PC-3 (cell line): ENCODE data around the gene INKA2. TPM values are rescaled to one million over a fixed set of nuclear protein-coding genes. Genes with fewer than 3 reads are reported as not detected.

ENCODE experiments used
- ATAC-seq: fragments of 200-7000 bp; cut with Tn5 transposase; 2 replicates; pipeline ENCODE4 v1.9.1; 2020; ENCODE audit warnings: mild to moderate bottlenecking, moderate library complexity
- BruUV-seq: library from RNA; stranded (reverse); fragments of 400-500 nt; replicated peaks from 2 replicates; lab custom pipeline; 2021; lab: Mats Ljungman, UMichigan
- CTCF ChIA-PET: fragments of 300-600 bp; sonication (Branson Sonifier 250); formaldehyde crosslinking; loops from one replicate; lab custom pipeline; 2022; ENCODE audit warnings: antibody characterized with exemption; lab: Charles Lee
- POLR2A ChIA-PET: fragments of 300-600 bp; sonication (Branson Sonifier 250); formaldehyde crosslinking; loops from one replicate; lab custom pipeline; 2022; ENCODE audit warnings: antibody characterized with exemption; ENCODE audit not compliant: unreplicated experiment; lab: Charles Lee
- DNase-seq: peaks from one replicate; pipeline ENCODE4 v3.0.0-alpha.2; 2015
- H2AFZ ChIP-seq: fragments of 300-600 bp; sonication (generic); 2 replicates; pipeline ENCODE4 v1.6.0; 2016; ENCODE audit warnings: antibody characterized with exemption, low read length
- H3F3A ChIP-seq: fragments of 300-600 bp; sonication (generic); one replicate; pipeline ENCODE4 v1.6.0; 2017; ENCODE audit warnings: antibody characterized with exemption, low read length, control low read depth, mild to moderate bottlenecking; ENCODE audit not compliant: unreplicated experiment
- H3K27ac ChIP-seq: fragments of 300-600 bp; sonication (generic); 2 replicates; pipeline ENCODE4 v1.5.1; 2016; ENCODE audit warnings: mild to moderate bottlenecking, low read length
- H3K27me3 ChIP-seq: fragments of 300-600 bp; sonication (generic); 2 replicates; pipeline ENCODE4 v1.6.1; 2016; ENCODE audit warnings: low read length, mixed read lengths
- H3K36me3 ChIP-seq: fragments of 300-600 bp; sonication (generic); 2 replicates; pipeline ENCODE4 v1.6.1; 2016; ENCODE audit warnings: low read depth, mixed run types, low read length, mixed read lengths
- H3K4me1 ChIP-seq: fragments of 300-600 bp; sonication (generic); 2 replicates; pipeline ENCODE4 v1.5.1; 2016; ENCODE audit warnings: low read length; ENCODE audit not compliant: insufficient read depth
- H3K4me2 ChIP-seq: fragments of 300-600 bp; sonication (generic); 2 replicates; pipeline ENCODE4 v1.6.0; 2016; ENCODE audit warnings: low read length
- H3K4me3 ChIP-seq: fragments of 300-600 bp; sonication (generic); 2 replicates; pipeline ENCODE4 v1.5.1; 2016; ENCODE audit warnings: mild to moderate bottlenecking, low read length, mixed read lengths
- H3K79me2 ChIP-seq: fragments of 300-600 bp; sonication (generic); 2 replicates; pipeline ENCODE4 v1.6.1; 2017; ENCODE audit warnings: low read length, mixed read lengths
- H3K9ac ChIP-seq: fragments of 300-600 bp; sonication (generic); 2 replicates; pipeline ENCODE4 v1.6.0; 2016; ENCODE audit warnings: mild to moderate bottlenecking, low read length
- H3K9me2 ChIP-seq: fragments of 300-600 bp; sonication (generic); replicated peaks from 2 replicates; pipeline ENCODE4 v1.6.1; 2016; ENCODE audit warnings: mixed run types, low read length, mixed read lengths
- H3K9me3 ChIP-seq: fragments of 300-600 bp; sonication (generic); 2 replicates; pipeline ENCODE4 v1.6.1; 2016; ENCODE audit warnings: low read length, mixed read lengths
- H4K20me1 ChIP-seq: fragments of 300-600 bp; sonication (generic); 2 replicates; pipeline ENCODE4 v1.6.1; 2016; ENCODE audit warnings: low read length, mixed read lengths
- CTCF ChIP-seq: fragments of 300-600 bp; sonication (generic); conservative IDR thresholded peaks from 2 replicates; pipeline ENCODE4 v1.5.1; 2017; ENCODE audit warnings: antibody characterized with exemption, low read depth, mild to moderate bottlenecking, low read length
- EZH2 ChIP-seq: fragments of 300-600 bp; sonication (generic); IDR thresholded peaks from one replicate; pipeline ENCODE4 v1.6.1; 2017; ENCODE audit warnings: antibody characterized with exemption, mild to moderate bottlenecking, low read length; ENCODE audit not compliant: unreplicated experiment
- EZH2phosphoT487 ChIP-seq: fragments of 300-600 bp; sonication (generic); IDR thresholded peaks from 2 replicates; pipeline ENCODE4 v1.6.1; 2018; ENCODE audit warnings: mild to moderate bottlenecking, antibody characterized with exemption, low read length, borderline replicate concordance
- intact Hi-C: fragments of 100-400 bp; cut with micrococcal nuclease; formaldehyde crosslinking; loops from 2 replicates; pipeline ENCODE4 v1.9.0; 2023
- total RNA-seq: library from RNA; depleted of rRNA; stranded (reverse); fragments of >200 nt; gene quantifications from 2 replicates; pipeline ENCODE4 v1.2.3, GENCODE V29; 2014

The INKA2 gene
- total RNA-seq, 1 experiment from 2014 or later, result 0.11 TPM

GRCh38 chr1:111734426-111734825 lies 4.8 kb downstream of the INKA2 start:
- Histone ChIP-seq H3K9me3 (no peaks in the 10 kb centered on the region), H3F3A (no peaks in the 10 kb centered on the region), H3K4me2 (no peak overlapping the region), H3K27ac (no peak overlapping the region), H3K9ac (no peak overlapping the region), H3K9me2 (no peaks in the 10 kb centered on the region), H4K20me1 (no peaks in the 10 kb centered on the region), H3K36me3 (no peaks in the 10 kb centered on the region), H3K4me1 (peaks cover 11% of the 10 kb centered on the region; the same call in 1 of the 2 replicates), H2AFZ (no peak overlapping the region), H3K27me3 (no peaks in the 10 kb centered on the region), H3K4me3 (no peak overlapping the region), H3K79me2 (no peaks in the 10 kb centered on the region)
- no peak for ATAC-seq
- no peak for DNase-seq
- ChIA-PET CTCF (no interaction called here), POLR2A (no interaction called here)
- TF ChIP-seq EZH2 (no peak), EZH2phosphoT487 (no peak), CTCF (no peak)
- no TSS peak for BruUV-seq
- intact Hi-C loops, result no loop called here

GRCh38 chr1:111733992-111734341 lies 5.2 kb downstream of the INKA2 start:
- H4K20me1 ChIP-seq, result no peaks in the 10 kb centered on the region
- no TSS peak for BruUV-seq
- H3K9ac ChIP-seq, result no peak overlapping the region
- H3K9me3 ChIP-seq, result no peaks in the 10 kb centered on the region
- ChIA-PET POLR2A (no interaction called here), CTCF (no interaction called here)
- intact Hi-C loops, result no loop called here
- no peaks in the 10 kb centered on the region for H3K79me2 ChIP-seq
- H3K4me2 ChIP-seq, result no peak overlapping the region
- no peak for ATAC-seq
- peaks cover 10% of the 10 kb centered on the region; the same call in 1 of the 2 replicates for H3K4me1 ChIP-seq
- no peaks in the 10 kb centered on the region for H3F3A ChIP-seq
- DNase-seq, result no peak
- no peak overlapping the region for H2AFZ ChIP-seq
- no peak overlapping the region for H3K4me3 ChIP-seq
- H3K9me2 ChIP-seq, result no peaks in the 10 kb centered on the region
- TF ChIP-seq EZH2 (no peak), EZH2phosphoT487 (no peak), CTCF (no peak)
- H3K36me3 ChIP-seq, result no peaks in the 10 kb centered on the region
- H3K27ac ChIP-seq, result no peak overlapping the region
- no peaks in the 10 kb centered on the region for H3K27me3 ChIP-seq

- H3K4me1 ChIP-seq, result peaks cover 6% of the 10 kb centered on the region; the same call in 1 of the 2 replicates
- DNase-seq (no peak), ATAC-seq (no peak)
- TF ChIP-seq EZH2phosphoT487 (no peak), CTCF (no peak)
- no peaks in the 10 kb centered on the region for H3K79me2 ChIP-seq
- H3K9me2 ChIP-seq, result no peaks in the 10 kb centered on the region
- ChIA-PET CTCF (no interaction called here), POLR2A (no interaction called here)
- no peak overlapping the region for H3K9ac ChIP-seq
- H3K4me2 ChIP-seq, result no peak overlapping the region
- H3F3A ChIP-seq, result no peaks in the 10 kb centered on the region
- no peaks in the 10 kb centered on the region for H3K36me3 ChIP-seq
- intact Hi-C loops, result no loop called here
- no peaks in the 10 kb centered on the region for H3K27me3 ChIP-seq
- H3K4me3 ChIP-seq, result no peak overlapping the region
- no TSS peak for BruUV-seq
- no peaks in the 10 kb centered on the region for H4K20me1 ChIP-seq
- H3K27ac ChIP-seq, result no peak overlapping the region
- H2AFZ ChIP-seq, result no peak overlapping the region
- no peaks in the 10 kb centered on the region for H3K9me3 ChIP-seq
Observed at GRCh38 chr1:111733183-111733991, 5.8 kb downstream of the INKA2 start.
